Right lung (tissue), 5 donors: ENCODE results near the gene TTC31. TPM values are rescaled to one million over a fixed set of nuclear protein-coding genes. Genes with fewer than 3 reads are reported as not detected.
A peak's percentile ranks its signal among the peaks of the same experiment; 100 is the strongest.

ENCODE experiments used
- DNase-seq, 2 donors: peaks; one replicate each; pipeline ENCODE4 v3.0.0-alpha.2; 2013
- polyA plus RNA-seq, 5 donors: library from polyadenylated mRNA; unstranded; fragments of 120-200 nt; gene quantifications; one replicate each; pipeline versions ENCODE4 v1.2.1 to v1.2.3, GENCODE V29; 2013; ENCODE audit warnings: inconsistent platforms in 1 of 5, low replicate concordance in 1 of 5; ENCODE audit not compliant: insufficient read length in 5 of 5, insufficient read depth in 1 of 5

Gene TTC31
- polyA plus RNA-seq, 5 donors: 32.8 to 38.1 (median 35.6) TPM

DNA sequence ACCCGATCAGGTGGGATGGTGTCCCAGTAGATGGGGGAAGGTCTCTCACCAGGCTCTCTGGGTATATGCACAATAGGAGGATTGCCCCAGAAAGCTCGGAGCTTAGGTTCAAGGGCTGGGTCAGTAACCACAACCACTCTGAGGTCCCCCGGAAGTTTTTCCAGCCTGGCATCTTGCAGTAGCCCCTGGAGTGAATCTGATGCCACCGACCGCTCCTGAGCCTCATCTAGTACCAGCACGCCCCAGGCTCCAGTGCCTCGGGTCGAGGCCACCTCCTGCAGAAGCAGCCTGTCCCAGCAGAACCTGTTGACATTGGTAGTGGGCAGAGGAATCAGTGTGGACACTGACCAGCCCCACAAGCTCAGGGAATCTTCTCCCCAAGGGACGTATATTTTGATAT lies 41.1 kb downstream of the TTC31 start:
- DNase-seq: no peak

DNA sequence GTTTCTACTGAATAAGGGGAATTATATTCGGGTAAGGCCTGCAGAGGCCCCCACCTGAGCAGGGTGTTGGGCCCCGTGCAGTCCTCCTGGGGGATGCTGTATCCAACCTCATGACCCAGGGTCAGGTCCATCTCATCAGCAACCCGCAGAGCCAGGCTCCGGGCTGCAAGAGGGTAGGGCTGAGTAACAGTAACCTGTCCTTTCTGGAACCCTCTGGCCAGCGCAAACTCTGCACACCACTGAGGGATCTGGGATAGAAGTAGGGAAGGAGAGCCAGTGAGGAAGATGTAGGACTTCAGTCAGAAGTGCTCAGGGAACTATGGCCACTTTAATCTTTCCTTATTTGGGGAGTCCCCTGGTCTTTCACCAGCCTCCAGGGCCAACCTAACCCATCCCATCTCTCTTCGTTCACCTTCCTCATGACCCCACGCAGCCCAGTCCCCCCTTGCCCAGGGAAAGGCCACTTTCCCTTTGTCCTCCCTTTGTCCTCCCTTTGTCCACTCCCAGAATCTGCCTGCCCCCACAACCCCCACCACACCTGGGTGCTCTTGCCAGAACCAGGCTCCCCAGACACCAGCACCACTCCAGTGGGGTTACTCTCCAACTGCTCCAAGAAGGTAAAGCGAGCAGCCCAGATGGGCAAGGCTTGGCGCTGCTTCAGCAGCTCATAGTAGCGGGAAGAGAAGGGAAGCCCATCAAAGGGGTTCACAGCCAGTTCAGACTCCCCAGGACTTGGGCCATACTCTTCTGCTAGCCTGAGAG lies 42.3 kb downstream of the TTC31 start:
- DNase-seq: no peak

DNA sequence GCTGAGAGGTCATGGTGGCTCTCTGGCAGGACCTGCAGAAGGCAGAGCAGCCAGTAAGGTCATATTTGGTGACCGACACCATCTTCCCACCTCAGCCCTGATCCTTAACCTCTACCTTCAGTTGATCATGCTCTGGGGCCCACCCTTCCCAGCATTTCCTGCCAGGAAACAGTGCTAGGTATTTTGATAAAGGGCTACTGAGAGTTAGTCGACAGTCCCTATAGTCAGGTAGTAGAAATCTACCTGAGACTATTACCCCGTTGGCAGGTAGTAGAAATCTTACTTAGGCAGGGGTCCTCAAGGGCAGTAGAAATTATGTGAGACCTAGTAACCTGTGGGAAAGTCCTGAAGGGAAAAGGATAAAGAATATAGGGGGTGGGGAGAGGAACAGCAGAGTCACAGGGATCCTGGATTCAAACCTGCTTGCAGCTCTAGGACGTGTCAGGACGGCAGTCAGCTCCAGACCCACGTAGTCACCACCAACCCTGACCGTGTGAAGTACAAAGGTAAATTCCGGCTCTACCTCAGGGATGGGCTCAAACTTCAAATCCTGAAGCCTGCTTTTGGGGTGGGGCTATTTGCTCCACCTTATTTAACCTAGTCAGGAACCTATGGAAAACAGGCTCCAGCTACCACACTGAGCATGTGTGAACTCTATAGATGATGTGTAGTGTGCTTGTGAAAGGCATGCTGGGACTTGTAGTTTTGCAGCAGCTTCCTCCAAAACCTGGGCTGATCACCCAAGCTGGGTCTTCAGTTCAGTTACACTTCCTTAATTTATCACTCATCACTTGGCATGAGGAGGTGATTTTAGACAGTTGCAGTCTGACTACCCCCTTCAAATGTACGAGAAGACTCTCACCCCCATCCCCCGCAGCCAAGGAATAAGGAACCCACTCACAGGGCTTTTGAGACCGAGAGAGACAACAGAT lies 43.1 kb downstream of the TTC31 start, which contains the start of gene DQX1:
Gene DQX1, minus strand, starts transcription at position 515 of the 932 bp plus-strand sequence. Its CDS starts 502 bp downstream, at position 13.
- no peak for DNase-seq

- no peak for DNase-seq
These were observed 43.9 kb downstream of the TTC31 start for GRCh38 chr2:74526649-74527230.

DNA sequence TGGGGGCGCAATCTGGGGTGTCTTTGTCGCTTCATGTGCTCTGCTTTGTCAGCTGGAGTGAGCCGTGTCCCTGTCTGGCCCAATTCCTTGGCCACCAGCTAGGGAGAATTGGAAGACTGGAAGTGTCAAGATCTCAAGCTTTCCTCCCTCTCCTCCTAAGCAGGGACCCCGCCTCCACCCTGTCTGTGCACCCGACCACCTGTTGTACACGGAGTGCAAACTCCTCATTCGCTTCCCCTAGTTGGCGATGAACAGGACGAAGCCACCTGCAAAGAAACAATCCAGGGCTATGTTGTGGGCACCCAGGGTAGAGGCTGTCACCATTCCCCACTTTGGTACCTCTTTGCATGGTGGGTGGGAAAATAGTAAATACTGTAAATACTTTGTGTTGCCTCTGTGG lies 44.9 kb downstream of the TTC31 start:
- no peak for DNase-seq

- no peak for DNase-seq
These were observed 45.9 kb downstream of the TTC31 start for GRCh38 chr2:74528600-74529356.

DNA sequence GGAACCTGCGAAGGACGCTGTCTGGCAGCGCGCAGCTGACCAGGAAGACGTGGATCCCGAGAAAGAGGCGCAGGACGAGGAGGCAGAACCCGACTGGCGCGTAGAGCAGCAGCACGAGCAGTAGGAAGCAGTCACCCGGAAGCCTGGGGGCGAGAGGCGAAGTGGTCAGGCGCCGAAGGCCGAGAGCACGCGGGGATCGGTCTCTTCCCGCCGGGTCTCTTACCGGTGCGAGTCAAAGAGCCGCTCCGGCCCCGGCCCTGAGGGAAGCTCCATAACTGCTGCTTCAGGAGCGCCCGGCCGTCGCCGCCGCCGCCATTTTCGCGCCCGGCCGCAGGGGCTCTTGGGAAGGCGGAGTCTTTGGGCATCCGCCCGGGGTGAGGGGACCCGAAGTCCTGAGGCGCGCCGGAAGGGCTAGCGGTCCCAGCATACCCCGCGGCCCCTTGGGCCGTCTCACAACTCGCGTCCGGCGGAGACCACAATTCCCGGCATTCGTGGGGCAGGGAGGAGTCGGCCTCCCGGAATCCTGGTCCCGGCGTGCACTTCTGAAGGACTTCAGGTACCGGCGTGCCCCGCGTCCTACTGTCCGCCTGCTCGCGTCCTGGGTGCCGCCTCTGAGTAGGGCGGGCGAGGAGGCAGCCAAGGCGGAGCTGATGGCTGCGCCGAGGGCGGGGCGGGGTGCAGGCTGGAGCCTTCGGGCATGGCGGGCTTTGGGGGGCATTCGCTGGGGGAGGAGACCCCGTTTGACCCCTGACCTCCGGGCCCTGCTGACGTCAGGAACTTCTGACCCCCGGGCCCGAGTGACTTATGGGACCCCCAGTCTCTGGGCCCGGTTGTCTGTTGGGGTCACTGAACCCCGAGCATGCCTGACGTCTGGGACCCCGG lies 46.7 kb downstream of the TTC31 start, which contains the start of the genes AUP1 and HTRA2:
Gene AUP1, minus strand, starts transcription at position 350 of the 882 bp plus-strand sequence. Its CDS starts 77 bp downstream, at position 273.
Gene HTRA2, plus strand, starts transcription at position 577 of the 882 bp plus-strand sequence. Its CDS starts 74 bp downstream, at position 651.
- DNase-seq: peak; percentile 97 to 98

DNA sequence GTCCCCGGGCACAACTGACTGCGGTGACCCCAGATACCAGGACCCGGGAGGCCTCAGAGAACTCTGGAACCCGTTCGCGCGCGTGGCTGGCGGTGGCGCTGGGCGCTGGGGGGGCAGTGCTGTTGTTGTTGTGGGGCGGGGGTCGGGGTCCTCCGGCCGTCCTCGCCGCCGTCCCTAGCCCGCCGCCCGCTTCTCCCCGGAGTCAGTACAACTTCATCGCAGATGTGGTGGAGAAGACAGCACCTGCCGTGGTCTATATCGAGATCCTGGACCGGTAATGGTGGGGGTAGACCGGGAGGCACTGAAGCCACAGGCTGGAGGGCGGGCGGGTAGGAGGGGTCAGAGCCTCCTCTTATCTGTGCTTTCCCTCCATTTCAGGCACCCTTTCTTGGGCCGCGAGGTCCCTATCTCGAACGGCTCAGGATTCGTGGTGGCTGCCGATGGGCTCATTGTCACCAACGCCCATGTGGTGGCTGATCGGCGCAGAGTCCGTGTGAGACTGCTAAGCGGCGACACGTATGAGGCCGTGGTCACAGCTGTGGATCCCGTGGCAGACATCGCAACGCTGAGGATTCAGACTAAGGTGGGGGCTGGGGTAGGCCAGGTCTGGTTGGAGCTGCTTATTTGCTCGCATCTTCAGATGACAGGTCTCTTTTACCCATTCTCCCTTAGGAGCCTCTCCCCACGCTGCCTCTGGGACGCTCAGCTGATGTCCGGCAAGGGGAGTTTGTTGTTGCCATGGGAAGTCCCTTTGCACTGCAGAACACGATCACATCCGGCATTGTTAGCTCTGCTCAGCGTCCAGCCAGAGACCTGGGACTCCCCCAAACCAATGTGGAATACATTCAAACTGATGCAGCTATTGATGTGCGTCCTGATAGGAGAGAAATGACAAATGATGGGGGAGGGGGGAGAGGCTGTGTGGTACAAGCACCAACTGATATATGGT lies 47.6 kb downstream of the TTC31 start:
- no peak for DNase-seq

GRCh38 chr2:74531666-74532065 lies 48.8 kb downstream of the TTC31 start:
- DNase-seq: no peak

DNA sequence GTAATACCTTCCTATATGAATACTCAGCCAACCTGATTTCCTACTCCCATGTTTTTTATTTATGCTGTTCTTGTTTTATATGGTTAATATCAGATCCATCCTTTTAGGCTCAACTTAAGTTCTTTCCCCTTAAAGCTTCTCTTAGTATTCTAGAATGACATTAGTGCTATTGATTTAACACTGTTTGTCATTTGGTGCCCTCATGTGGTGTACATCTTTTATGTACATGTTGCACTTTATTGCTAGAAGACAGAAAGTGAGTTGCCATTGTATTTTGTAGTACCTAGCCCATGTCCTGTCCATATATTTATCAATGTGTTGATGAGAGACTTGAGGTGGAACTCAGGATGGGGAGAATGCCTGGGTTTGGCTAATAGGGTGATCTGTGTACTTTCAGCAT lies 49.3 kb downstream of the TTC31 start:
- DNase-seq: no peak

- DNase-seq: no peak
These were observed 50.6 kb downstream of the TTC31 start for GRCh38 chr2:74533464-74533863.

DNA sequence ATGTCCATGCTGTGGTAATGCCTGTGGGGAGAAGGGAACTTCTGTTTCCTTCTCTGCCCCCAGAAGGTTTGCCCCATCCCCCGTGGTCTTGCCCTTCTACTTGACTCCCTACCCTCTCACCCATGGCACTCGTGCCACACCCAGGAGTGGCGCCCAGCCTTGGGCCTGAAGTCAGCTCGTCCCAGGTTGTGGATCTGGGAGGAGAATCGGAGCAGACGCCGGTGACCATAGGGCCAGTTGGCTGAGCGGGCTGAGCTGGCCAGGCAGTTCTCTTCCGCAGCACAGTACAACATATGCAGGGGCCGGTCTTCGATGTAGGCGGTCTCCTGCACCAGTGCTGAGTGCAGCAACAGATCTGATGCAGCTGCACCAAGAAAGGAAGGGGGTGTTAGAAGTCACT lies 51.5 kb downstream of the TTC31 start:
- no peak for DNase-seq

- DNase-seq: no peak
These were observed 52.6 kb downstream of the TTC31 start for GRCh38 chr2:74535440-74535965.

DNA sequence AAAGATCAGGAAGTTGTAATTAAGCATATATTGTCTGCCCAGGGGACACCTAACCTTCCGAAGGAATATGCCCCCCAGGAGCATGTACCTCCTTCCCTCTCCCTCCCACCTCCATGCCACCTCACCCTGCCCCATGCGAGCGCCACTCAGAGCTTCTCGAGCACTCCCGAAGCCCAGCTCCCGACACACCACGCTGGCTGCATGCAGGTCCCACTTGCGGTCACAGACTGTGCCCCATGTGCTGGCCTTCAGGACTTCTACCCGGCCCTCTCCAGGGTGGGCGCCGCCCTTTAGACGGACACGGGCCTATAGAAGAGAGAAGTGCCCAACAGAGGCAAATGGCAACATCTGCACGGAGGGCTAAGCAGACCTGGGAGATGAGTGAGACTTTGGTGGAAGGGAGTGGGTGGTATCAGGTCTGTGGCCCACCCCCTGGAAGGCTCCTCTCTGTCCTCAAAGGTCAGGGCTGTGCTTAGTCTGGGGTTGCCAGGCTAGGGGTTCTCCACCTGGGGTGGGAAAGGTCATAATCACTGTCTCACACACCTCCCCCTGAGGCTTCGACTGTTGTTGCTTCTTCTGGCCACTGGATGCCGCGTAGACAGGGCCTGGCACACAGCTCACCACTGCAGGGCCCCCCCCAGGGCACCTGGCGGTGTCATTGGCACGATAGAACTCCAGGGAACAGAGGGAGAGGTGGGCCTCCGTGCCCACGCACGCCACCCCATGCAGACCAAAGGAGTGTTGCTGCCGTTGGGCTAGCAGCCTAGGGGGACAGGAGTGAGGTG lies 53.5 kb downstream of the TTC31 start:
- DNase-seq: no peak

- DNase-seq: no peak
These were observed 54.3 kb downstream of the TTC31 start for GRCh38 chr2:74537140-74537539.

DNA sequence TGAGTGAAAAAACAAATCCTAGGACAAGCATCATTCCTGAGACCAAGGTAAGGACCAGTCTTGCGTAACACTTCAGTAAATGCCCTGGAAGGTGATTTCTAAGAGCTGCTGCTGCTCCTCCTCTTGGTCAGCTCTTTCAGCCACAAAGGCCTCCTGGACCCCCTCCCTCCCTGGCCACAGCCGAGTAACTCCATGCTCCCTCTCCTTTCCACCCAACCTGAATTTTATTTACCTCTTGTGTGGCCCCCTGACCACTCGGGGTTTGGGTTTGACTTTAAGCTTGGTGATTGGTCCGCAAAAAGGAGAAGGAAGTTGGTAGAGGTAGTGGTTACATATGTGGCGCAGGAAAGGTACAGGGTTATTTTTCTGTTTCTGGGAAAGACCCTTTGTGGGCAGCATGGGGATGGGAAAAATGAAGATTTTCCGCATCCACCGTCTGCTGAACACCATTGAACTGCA lies 56.0 kb downstream of the TTC31 start:
- no peak for DNase-seq

DNA sequence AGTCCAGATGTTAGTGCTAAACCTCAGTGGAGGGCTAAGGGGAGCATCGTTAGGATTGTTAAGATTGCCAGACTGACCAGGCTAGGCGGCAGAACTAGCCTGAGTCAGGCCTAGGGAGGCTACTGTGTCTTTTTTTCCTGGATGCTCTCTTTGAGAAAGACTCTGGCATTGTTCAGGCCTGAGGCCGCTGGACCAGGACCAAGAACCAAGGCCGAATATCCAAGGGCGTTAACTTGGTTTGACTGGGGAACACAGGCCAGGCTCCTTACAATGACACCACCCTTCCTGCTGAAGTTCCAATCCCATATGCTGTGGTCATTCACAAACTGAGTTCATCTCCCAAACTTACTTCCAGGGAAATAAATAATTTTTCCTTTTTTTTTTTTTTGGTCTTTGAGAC lies 57.4 kb downstream of the TTC31 start:
- no peak for DNase-seq

- DNase-seq: no peak
These were observed 60.1 kb downstream of the TTC31 start for GRCh38 chr2:74542978-74543377.
